22Rv1 (cell line): ENCODE data around the gene TMEM255A.

ENCODE experiments used
- CTCF ChIP-seq: fragments of 450-650 bp; IDR thresholded peaks from 2 replicates; pipeline ENCODE4 v1.5.1; 2017; ENCODE audit warnings: mild to moderate bottlenecking
- ZFX ChIP-seq: fragments of 450-650 bp; IDR thresholded peaks from 2 replicates; pipeline ENCODE4 v1.6.1; 2017; ENCODE audit warnings: antibody characterized with exemption, borderline replicate concordance

DNA sequence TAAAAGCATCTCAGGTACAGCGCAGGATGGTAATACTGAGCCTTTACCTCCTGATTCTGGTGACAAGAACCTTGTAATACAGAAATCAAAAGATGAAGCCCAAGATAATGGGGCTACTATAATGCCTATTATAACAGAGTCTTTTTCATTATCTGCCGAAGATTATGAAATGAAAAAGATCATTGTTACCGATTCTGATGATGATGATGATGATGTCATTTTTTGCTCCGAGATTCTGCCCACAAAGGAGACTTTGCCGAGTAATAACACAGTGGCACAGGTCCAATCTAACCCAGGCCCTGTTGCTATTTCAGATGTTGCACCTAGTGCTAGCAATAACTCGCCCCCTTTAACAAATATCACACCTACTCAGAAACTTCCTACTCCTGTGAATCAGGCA lies 57.5 kb downstream of the TMEM255A start:
- TF ChIP-seq CTCF = no peak
- TF ChIP-seq ZFX = no peak
